ENCODE results near the gene CHST14. TPM values are rescaled to one million over a fixed set of nuclear protein-coding genes. Genes with fewer than 3 reads are reported as not detected.

Gene CHST14
- polyA plus RNA-seq, 2 of the 4 experiments (the other 2 are of a cell fraction): 8.6 to 11.0 TPM

DNA sequence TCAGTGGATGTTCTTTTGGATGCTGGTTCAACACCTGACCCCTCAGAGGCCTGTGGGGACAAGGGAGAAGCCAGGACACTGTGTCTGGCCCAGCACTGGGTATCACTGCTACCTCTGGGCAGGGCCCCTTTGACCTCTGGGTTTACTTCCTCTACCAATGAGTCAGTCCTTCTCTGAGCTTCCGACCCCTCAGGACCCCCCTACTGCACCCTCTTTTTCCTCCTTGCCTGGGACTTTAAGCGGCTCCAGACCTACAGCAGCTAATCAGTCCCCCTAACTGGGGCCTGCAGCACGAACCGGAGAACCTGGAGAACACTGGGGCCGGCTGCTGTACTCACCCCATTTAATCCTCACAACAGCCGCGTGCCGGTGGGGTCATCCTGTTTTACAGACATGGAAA lies 3.8 kb downstream of the CHST14 start (continued):
- TF ChIP-seq, protein P1, sequence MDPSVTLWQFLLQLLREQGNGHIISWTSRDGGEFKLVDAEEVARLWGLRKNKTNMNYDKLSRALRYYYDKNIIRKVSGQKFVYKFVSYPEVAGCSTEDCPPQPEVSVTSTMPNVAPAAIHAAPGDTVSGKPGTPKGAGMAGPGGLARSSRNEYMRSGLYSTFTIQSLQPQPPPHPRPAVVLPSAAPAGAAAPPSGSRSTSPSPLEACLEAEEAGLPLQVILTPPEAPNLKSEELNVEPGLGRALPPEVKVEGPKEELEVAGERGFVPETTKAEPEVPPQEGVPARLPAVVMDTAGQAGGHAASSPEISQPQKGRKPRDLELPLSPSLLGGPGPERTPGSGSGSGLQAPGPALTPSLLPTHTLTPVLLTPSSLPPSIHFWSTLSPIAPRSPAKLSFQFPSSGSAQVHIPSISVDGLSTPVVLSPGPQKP (IDR thresholded peaks at IDR 0.05; ENCODE audit: low read depth, low read length): no peak

DNA sequence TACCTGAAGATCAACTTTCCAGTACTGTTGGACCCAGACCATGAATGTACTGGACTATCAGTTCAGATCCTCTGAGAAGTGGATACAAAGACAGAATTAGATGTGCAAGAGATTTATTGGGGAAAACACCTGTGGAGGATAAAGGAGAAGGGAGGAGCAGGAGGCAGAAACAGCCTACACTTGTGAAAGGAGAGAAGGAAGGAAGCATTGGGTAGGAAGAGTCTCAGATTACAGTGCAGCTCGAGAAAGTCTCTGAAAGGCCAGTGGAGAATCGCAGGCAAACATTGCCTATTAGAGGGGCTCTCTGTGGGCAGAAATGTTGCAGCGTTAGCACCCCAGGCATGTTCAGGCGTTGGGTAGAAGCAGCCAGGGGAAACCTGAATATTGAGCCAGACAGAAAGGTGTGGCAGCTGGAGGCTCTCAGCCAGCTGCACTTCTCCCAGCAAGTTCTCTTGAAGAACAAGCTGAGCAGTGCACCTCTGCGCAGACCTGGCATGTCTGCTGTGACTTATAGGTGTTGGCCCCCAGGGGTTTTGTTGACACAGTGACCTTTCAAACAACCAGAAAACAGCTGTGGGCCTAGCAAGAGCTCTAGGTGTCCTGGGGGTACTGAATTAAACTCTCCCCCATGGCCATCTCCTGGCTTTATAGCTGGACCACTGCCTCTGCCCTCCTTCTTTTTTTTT lies 7.0 kb downstream of the CHST14 start:
- no peak for FAIRE-seq
- POLR2A ChIA-PET: no interaction called here
- 25% methylated on average over 5 of the region's 5 CpGs for WGBS (ENCODE audit: missing lambda C conversion rate)
- no peak for DNase-seq (ENCODE audit: low read depth in 1 of 2, low spot score in 1 of 2)
- CTCF ChIA-PET: interaction anchor here (0.6 to 1.6 kb wide), 3 partner anchors 9 to 30 kb away, joined by 3 read pairs; no protein-coding TSS in a partner anchor
- H3K4me2 ChIP-seq: no peak overlapping the region
- no peaks in the 10 kb centered on the region for H3K9me3 ChIP-seq
- no peak for TF ChIP-seq CEBPB (IDR thresholded peaks at IDR 0.05)
- TF ChIP-seq RNF2 (IDR thresholded peaks at IDR 0.05; ENCODE audit: borderline replicate concordance, low read depth): no peak
- TF ChIP-seq, protein P2, sequence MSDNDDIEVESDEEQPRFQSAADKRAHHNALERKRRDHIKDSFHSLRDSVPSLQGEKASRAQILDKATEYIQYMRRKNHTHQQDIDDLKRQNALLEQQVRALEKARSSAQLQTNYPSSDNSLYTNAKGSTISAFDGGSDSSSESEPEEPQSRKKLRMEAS (IDR thresholded peaks at IDR 0.05): no peak
- TF ChIP-seq KDM5A (IDR thresholded peaks at IDR 0.05): no peak
- H3K4me3 ChIP-seq: no peak overlapping the region
- no peaks in the 10 kb centered on the region for H3K4me1 ChIP-seq
- ATAC-seq: no peak
- no peak overlapping the region for H3K27ac ChIP-seq

DNA sequence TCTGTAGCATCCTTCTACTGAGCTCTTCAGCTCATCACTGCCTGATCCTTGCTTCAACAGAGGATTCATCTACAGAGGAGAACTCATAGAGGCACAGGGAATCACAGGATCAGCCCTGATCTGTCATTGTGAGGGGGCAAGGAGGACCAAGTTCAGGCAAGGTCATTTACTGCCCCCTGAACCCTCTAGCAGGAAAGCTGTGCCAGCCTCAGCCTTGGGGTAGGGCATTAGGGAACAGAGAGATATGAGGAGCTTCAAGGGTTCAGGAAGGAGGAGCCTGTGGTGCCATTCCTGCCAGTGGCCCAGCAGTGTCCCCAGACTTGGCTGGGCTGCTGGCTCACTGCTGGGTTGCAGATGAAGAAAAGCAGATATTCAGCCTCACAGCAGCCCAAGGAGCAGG lies 8.2 kb downstream of the CHST14 start:
- Histone ChIP-seq H3K9me3 (no peaks in the 10 kb centered on the region), H3K4me2 (no peak overlapping the region), H3K4me1 (no peaks in the 10 kb centered on the region), H3K4me3 (no peak overlapping the region), H3K27ac (no peak overlapping the region)
- ATAC-seq (no peak), DNase-seq (ENCODE audit: low read depth in 1 of 2, low spot score in 1 of 2) (no peak), FAIRE-seq (no peak)
- CTCF ChIA-PET: interaction anchor here (0.7 to 1.9 kb wide), 5 partner anchors 9 to 262 kb away, joined by 3 to 4 read pairs (median 4); partner anchors contain the start of gene CCDC32
- no peak for TF ChIP-seq RCOR1 (IDR thresholded peaks at IDR 0.05; ENCODE audit: low read depth, low read length)
- no peak for TF ChIP-seq HOXA7 (CRISPR knock-in tag; IDR thresholded peaks at IDR 0.05)
- TF ChIP-seq, protein P1 (IDR thresholded peaks at IDR 0.05; ENCODE audit: low read depth, low read length): no peak
- TF ChIP-seq ZFP36 (IDR thresholded peaks at IDR 0.05; ENCODE audit: borderline replicate concordance, partially characterized antibody): no peak
- TF ChIP-seq EHMT2 (IDR thresholded peaks at IDR 0.05; ENCODE audit: low read depth): no peak
- no peak for TF ChIP-seq PHF8 (IDR thresholded peaks at IDR 0.05; ENCODE audit: borderline replicate concordance, low read depth)
- no peak for TF ChIP-seq POLR2AphosphoS2 (conservative IDR thresholded peaks at IDR 0.05; ENCODE audit: low read length)
- TF ChIP-seq BHLHE40 (IDR thresholded peaks at IDR 0.05; ENCODE audit: low read depth, low read length): no peak
- no peak for TF ChIP-seq ZC3H11A (IDR thresholded peaks at IDR 0.05)
- no peak for TF ChIP-seq HOXB13 (CRISPR knock-in tag; IDR thresholded peaks at IDR 0.05; ENCODE audit: low read depth)
- POLR2A ChIA-PET: no interaction called here

DNA sequence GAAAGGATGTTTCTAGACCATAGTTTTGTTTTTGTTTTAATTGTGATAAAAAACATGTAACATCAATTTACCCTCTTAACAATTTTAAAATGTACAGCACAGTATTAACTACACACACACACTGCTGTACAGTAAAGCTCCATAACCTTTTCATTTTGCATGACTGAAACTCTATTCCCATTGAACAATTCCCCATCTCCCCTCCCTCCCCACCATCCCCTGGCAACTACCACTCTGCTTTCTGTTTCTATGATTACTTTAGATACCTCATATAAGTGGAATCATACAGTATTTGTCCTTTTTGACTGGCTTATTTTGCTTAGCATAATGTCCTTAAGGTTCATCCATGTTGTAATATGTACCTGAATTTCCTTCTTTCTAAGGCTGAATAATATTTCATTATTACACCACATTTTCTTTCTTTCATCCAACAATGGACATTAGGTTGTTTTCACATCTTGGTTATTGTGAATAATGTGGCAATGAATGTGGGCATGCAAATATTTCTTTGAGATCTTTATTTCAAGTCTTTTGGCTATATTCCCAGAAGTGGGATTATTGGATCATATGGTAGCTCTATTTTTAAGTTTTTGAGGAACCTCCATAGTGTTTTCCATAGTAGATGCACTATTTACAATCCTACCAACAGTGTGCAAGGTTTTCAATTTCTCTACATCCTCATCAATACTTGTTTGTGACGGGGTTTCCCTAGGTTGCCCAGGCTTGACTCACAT lies 10.7 kb downstream of the CHST14 start:
- CTCF ChIA-PET: no interaction called here
- ATAC-seq: no peak
- no peak for TF ChIP-seq CBX2 (IDR thresholded peaks at IDR 0.05; ENCODE audit: borderline replicate concordance, low read depth)
- TF ChIP-seq RARB (CRISPR knock-in tag; IDR thresholded peaks at IDR 0.05): no peak
- TF ChIP-seq RFX5 (IDR thresholded peaks at IDR 0.05): no peak
- TF ChIP-seq, protein P1 (IDR thresholded peaks at IDR 0.05; ENCODE audit: low read depth, low read length): no peak
- no peak for TF ChIP-seq ZFP36 (IDR thresholded peaks at IDR 0.05; ENCODE audit: borderline replicate concordance, partially characterized antibody)
- no peak for TF ChIP-seq RAD21 (conservative IDR thresholded peaks at IDR 0.05 in 1 of 2, IDR thresholded peaks at IDR 0.05 in 1 of 2)
- TF ChIP-seq, protein P3, sequence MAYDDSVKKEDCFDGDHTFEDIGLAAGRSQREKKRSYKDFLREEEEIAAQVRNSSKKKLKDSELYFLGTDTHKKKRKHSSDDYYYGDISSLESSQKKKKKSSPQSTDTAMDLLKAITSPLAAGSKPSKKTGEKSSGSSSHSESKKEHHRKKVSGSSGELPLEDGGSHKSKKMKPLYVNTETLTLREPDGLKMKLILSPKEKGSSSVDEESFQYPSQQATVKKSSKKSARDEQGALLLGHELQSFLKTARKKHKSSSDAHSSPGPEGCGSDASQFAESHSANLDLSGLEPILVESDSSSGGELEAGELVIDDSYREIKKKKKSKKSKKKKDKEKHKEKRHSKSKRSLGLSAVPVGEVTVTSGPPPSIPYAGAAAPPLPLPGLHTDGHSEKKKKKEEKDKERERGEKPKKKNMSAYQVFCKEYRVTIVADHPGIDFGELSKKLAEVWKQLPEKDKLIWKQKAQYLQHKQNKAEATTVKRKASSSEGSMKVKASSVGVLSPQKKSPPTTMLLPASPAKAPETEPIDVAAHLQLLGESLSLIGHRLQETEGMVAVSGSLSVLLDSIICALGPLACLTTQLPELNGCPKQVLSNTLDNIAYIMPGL (CRISPR knock-in tag; IDR thresholded peaks at IDR 0.05; ENCODE audit: borderline replicate concordance): no peak
- no peak for TF ChIP-seq SMC3 (IDR thresholded peaks at IDR 0.05)
- no peak for TF ChIP-seq HOXB5 (CRISPR knock-in tag; IDR thresholded peaks at IDR 0.05)
- TF ChIP-seq, protein P4, sequence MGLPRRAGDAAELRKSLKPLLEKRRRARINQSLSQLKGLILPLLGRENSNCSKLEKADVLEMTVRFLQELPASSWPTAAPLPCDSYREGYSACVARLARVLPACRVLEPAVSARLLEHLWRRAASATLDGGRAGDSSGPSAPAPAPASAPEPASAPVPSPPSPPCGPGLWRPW (IDR thresholded peaks at IDR 0.05): no peak
- TF ChIP-seq MYC (IDR thresholded peaks at IDR 0.05; ENCODE audit: borderline replicate concordance, low read length): no peak
- no peak for TF ChIP-seq POLR2A (IDR thresholded peaks at IDR 0.05; ENCODE audit: low read length)
- no peak for TF ChIP-seq CHD4 (IDR thresholded peaks at IDR 0.05; ENCODE audit: borderline replicate concordance)

More for the DNA sequence above, 10.7 kb downstream of the CHST14 start:
- DNase-seq (ENCODE audit: low read depth in 1 of 2, low spot score in 1 of 2) (no peak), FAIRE-seq (no peak)
- H3K4me1 ChIP-seq: no peaks in the 10 kb centered on the region
- no peak overlapping the region for H3K4me3 ChIP-seq
- no peak overlapping the region for H3K27ac ChIP-seq
- POLR2A ChIA-PET: no interaction called here
- no peak overlapping the region for H3K4me2 ChIP-seq
- no peaks in the 10 kb centered on the region for H3K9me3 ChIP-seq
- 20% methylated on average over 1 of the region's 1 CpG for WGBS (ENCODE audit: missing lambda C conversion rate)
